GM19324 (cell line): ENCODE data around the gene KAZN.

ENCODE experiments used
- ATAC-seq: cut with Tn5 transposase; IDR thresholded peaks from one replicate; pipeline ENCODE4 v1.9.1; 2021; ENCODE audit warnings: mild to moderate bottlenecking, moderate library complexity; ENCODE audit not compliant: unreplicated experiment, low FRiP score

KAZN gene

GRCh38 chr1:14639291-14640050 is 41.0 kb downstream of the KAZN start:
- ATAC-seq = no peak

GRCh38 chr1:14642712-14643111 is 44.2 kb downstream of the KAZN start:
- ATAC-seq = no peak

GRCh38 chr1:14646973-14647372 is 48.5 kb downstream of the KAZN start:
- no peak for ATAC-seq

- no peak for ATAC-seq
These were observed 49.3 kb downstream of the KAZN start for GRCh38 chr1:14647777-14648176.

- ATAC-seq = no peak
These were observed 49.9 kb downstream of the KAZN start for GRCh38 chr1:14648391-14648790.

GRCh38 chr1:14648896-14649855 is 50.7 kb downstream of the KAZN start:
- no peak for ATAC-seq

GRCh38 chr1:14649976-14650375 is 51.5 kb downstream of the KAZN start:
- ATAC-seq = no peak

- no peak for ATAC-seq
These were observed 52.5 kb downstream of the KAZN start for GRCh38 chr1:14650951-14651350.

- no peak for ATAC-seq
These were observed 54.4 kb downstream of the KAZN start for GRCh38 chr1:14652840-14653239.

GRCh38 chr1:14653461-14653960 is 55.0 kb downstream of the KAZN start:
- ATAC-seq = no peak

- no peak for ATAC-seq
These were observed 56.1 kb downstream of the KAZN start for GRCh38 chr1:14654554-14654953.

GRCh38 chr1:14655385-14655784 is 56.9 kb downstream of the KAZN start:
- no peak for ATAC-seq

- no peak for ATAC-seq
These were observed 58.0 kb downstream of the KAZN start for GRCh38 chr1:14656384-14656937.

- no peak for ATAC-seq
These were observed 60.2 kb downstream of the KAZN start for GRCh38 chr1:14658642-14659041.

- ATAC-seq = no peak
These were observed 61.4 kb downstream of the KAZN start for GRCh38 chr1:14659913-14660312.

GRCh38 chr1:14660801-14661200 is 62.3 kb downstream of the KAZN start:
- no peak for ATAC-seq

- ATAC-seq = no peak
These were observed 62.7 kb downstream of the KAZN start for GRCh38 chr1:14661222-14661621.

- no peak for ATAC-seq
These were observed 63.6 kb downstream of the KAZN start for GRCh38 chr1:14662116-14662515.

- no peak for ATAC-seq
These were observed 65.3 kb downstream of the KAZN start for GRCh38 chr1:14663773-14664172.

- ATAC-seq = no peak
These were observed 67.9 kb downstream of the KAZN start for GRCh38 chr1:14666373-14666772.
